Measurements from ENCODE around the gene LRMDA. TPM values are rescaled to one million over a fixed set of nuclear protein-coding genes. Genes with fewer than 3 reads are reported as not detected.

Gene LRMDA
- total and polyA plus RNA-seq, 10 of the 15 experiments (the other 5 are each of a cell fraction or from before 2014, with no cell fraction given): 0.07 to 0.54 (median 0.29) TPM; not detected in 4

GRCh38 chr10:75866300-75866625 lies 434.8 kb downstream of the LRMDA start:
- ATAC-seq (no peak), DNase-seq (ENCODE audit: low read depth, low spot score) (no peak), FAIRE-seq (no peak)
- H3K36me3 ChIP-seq (ENCODE audit: control insufficient read depth in 2 of 2, insufficient read depth in 2 of 2, low read length in 1 of 2): no peaks in the 10 kb centered on the region
- in situ Hi-C loops (cut with MboI): no loop called here
- H3K79me2 ChIP-seq (ENCODE audit: control insufficient read depth, insufficient read depth, low read length): no peaks in the 10 kb centered on the region
- ChIA-PET POLR2A (no interaction called here), RAD21 (ENCODE audit: unreplicated experiment) (no interaction called here), SMC1A (ENCODE audit: uncharacterized antibody, unreplicated experiment) (interaction anchor here (1.1 kb wide), 2 partner anchors 17 to 21 kb away, joined by 3 to 4 read pairs; no protein-coding TSS in a partner anchor), CTCF (interaction anchor here (1.2 kb wide), 1 partner anchor 12 kb away, joined by 3 read pairs; no protein-coding TSS in a partner anchor)
- intact Hi-C loops (cut with micrococcal nuclease; ENCODE audit: unreplicated experiment): no loop called here
- WGBS (ENCODE audit: insufficient coverage, insufficient replicate concordance, low lambda C conversion rate, missing lambda C conversion rate): 0% methylated on average over 2 of the region's 2 CpGs
- no peak overlapping the region for H3K9ac ChIP-seq (ENCODE audit: control insufficient read depth, insufficient read depth, low read length)
- no peaks in the 10 kb centered on the region for H3K9me3 ChIP-seq (replicated peaks; ENCODE audit: control insufficient read depth, insufficient read depth, low read length)
- H3K4me2 ChIP-seq (ENCODE audit: control insufficient read depth, insufficient read depth): no peak overlapping the region
- H4K20me1 ChIP-seq (ENCODE audit: control insufficient read depth, insufficient read depth): no peaks in the 10 kb centered on the region
- H3K27me3 ChIP-seq (replicated peaks in 1 of 2; ENCODE audit: control insufficient read depth in 2 of 2, insufficient read depth in 2 of 2, low read length in 1 of 2): no peaks in the 10 kb centered on the region
- H3K4me1 ChIP-seq (ENCODE audit: control insufficient read depth, insufficient read depth, low read length): no peaks in the 10 kb centered on the region
- no peak overlapping the region for H2AFZ ChIP-seq (ENCODE audit: control insufficient read depth, low read depth, low read length)
- H3K27ac ChIP-seq (ENCODE audit: control insufficient read depth, insufficient read depth): no peak overlapping the region
- H3K4me3 ChIP-seq: no peak overlapping the region
- BruUV-seq (replicated peaks): no TSS peak
- TF ChIP-seq SUPT20H (IDR thresholded peaks at IDR 0.05; ENCODE audit: borderline replicate concordance, control insufficient read depth, low read depth, low read length) (no peak), KAT2A (conservative IDR thresholded peaks at IDR 0.05; ENCODE audit: control insufficient read depth, low read depth, low read length) (no peak), STAT3 (IDR thresholded peaks at IDR 0.05; ENCODE audit: low read depth, low read length) (no peak), NKRF (conservative IDR thresholded peaks at IDR 0.05) (no peak), IRF3 (IDR thresholded peaks at IDR 0.05) (no peak), ATF2 (IDR thresholded peaks at IDR 0.05; ENCODE audit: low read length) (no peak), SPI1 (IDR thresholded peaks at IDR 0.05; ENCODE audit: borderline replicate concordance, insufficient read depth, low read depth, low read length) (no peak), E4F1 (IDR thresholded peaks at IDR 0.05; ENCODE audit: borderline replicate concordance, partially characterized antibody) (no peak), MXI1 (IDR thresholded peaks at IDR 0.05; ENCODE audit: low read depth, low read length) (no peak), RUNX3 (IDR thresholded peaks at IDR 0.05; ENCODE audit: low read length) (no peak), NR2C1 (IDR thresholded peaks at IDR 0.05) (no peak), PRDM15 (CRISPR knock-in tag; IDR thresholded peaks at IDR 0.05) (no peak)

Data from GM12878 (cell line).